Cardiac septum (tissue), 1 donor: ENCODE results near the gene BDH1. TPM values are rescaled to one million over a fixed set of nuclear protein-coding genes. Genes with fewer than 3 reads are reported as not detected.

Experiments
- DNase-seq: peaks from one replicate; pipeline ENCODE4 v3.0.0-alpha.2; 2020; ENCODE audit warnings: low spot score
- intact Hi-C: fragments of 100-400 bp; cut with DNase I; formaldehyde crosslinking; loops from one replicate; pipeline ENCODE4 v1.14.0; 2022
- total RNA-seq: library from RNA; stranded (reverse); fragmentation: NEBNext Ultra II Directional; extraction: Animal tissue kit (Norgen Biotek cat#: 25700); gene quantifications from one replicate; pipeline ENCODE4 v1.2.1, GENCODE V29; 2021
- donor health status: DM: no; HTN: no; CAD: no.

BDH1 gene
- total RNA-seq, 1 donor from 2014 or later = 61.4 TPM

DNA sequence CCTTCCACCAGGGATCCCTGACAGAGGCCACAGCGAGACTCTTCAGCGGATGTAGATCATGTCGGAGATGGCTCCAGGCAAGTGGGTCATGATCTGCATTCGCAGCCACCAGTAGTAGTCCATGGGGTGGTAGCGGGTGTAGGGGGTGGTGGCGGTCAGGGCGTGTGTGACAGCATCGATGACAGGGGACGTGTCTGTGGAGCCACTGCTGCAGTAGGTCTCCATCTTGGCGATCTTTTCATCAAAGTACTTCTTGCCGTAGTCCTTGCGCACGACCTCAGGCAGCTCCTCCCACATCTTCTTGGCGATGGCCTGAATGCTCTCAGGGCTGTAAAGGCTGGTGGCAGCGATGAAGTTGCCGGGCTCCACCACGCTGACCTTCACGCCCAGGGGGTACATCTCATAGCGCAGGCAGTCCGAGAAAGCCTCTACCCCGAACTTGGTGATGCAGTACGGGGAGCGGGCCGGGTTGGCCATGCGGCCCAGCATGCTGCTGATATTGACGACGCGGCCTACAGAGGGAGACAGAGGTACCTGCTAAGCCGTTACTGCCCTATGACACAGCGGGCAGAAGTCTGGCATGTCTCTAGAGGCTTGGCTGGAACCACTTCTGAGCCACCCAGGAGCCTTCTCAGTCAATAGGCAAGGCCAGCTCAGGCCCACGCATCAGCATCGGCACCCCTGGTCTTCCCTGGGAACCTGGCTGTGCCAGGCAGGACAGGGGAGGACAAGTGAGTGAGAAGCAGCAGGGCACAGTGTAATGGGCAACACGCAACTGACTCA lies 43.7 kb downstream of the BDH1 start:
- intact Hi-C loops = loop anchor here (2.0 to 5.0 kb wide), 2 partner anchors 255 to 290 kb away; no protein-coding TSS in a partner anchor
- no peak for DNase-seq

DNA sequence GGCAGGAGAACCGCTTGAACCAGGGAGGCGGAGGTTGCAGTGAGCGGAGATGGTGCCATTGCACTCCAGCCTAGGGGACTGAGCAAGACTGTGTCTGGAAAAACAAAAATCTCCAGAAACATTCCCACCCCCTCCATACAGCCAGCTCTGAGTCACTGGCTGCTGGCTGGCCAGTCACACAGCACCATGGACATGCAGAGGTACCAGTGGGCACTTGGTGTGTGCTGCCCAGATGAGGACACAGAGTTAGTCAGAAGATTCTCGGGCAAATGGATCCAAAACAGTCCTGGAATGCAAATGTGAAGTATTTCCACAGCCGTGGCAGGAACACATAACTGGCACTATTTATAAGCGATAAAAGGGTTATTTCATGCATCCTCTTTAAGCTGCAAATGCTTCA lies 44.6 kb downstream of the BDH1 start:
- intact Hi-C loops = loop anchor here (2.0 to 5.0 kb wide), 2 partner anchors 254 to 289 kb away; no protein-coding TSS in a partner anchor

DNA sequence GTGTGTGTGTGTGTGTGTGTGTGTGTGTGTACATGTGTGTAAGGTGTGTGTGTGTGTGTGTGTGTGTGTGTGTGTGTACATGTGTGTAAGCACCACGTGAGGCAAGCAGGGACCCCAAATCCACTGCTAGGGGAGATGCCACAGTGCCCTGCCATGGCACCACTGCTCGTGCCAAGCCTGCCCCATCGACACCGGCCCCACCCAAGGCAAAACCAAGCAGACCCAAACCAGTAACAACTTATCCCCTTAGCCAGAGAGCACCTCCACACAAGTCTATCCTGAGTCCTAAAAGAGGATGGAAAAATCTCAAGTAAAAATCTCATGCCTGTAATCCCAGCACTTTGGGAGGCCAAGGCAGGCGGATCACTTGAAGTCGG lies 45.1 kb downstream of the BDH1 start:
- intact Hi-C loops = loop anchor here (2.0 to 5.0 kb wide), 2 partner anchors 254 to 288 kb away; no protein-coding TSS in a partner anchor
- no peak for DNase-seq

More for the DNA sequence above, 44.6 kb downstream of the BDH1 start:
- DNase-seq = no peak

DNA sequence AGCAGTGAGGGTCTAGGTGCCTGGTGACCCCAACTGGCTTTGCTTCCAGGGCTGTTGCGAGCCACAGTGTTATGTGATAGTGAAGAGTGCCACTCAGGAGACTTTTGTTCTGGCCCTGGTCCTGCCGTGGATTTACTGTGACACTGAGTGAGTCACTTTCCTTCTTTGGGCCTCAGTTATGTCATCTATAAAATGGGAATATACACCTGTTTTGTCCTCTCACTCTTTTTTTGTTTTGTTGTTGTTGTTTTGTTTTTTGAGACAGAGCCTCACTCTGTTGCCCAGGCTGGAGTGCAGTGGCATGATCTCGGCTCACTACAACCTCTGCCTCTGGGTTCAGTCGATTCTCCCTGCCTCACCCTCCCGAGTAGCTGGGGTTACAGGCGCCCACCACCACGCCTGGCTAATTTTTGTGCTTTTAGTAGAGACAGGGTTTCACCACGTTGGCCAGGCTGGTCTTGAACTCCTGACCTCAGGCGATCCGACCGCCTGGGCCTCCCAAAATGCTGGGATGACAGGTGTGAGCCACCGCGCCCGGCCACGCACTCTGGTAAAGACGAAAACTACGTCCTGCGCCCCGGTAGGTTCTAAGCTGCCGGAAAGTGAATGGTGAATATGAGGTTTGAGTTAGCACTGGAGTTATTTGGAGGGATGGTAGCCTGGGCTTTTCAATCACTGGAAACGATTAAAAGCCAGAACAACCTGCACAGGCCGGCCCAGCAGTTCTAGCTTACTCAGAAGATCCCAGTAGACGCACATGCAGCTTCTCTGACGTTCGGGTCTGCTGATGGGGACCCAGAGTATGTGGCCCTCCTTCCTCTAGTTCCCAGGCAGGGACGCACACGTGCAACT lies 46.6 kb downstream of the BDH1 start:
- no peak for DNase-seq
- intact Hi-C loops = loop anchor here (5.0 kb wide), 1 partner anchor 507 kb away; no protein-coding TSS in a partner anchor

DNA sequence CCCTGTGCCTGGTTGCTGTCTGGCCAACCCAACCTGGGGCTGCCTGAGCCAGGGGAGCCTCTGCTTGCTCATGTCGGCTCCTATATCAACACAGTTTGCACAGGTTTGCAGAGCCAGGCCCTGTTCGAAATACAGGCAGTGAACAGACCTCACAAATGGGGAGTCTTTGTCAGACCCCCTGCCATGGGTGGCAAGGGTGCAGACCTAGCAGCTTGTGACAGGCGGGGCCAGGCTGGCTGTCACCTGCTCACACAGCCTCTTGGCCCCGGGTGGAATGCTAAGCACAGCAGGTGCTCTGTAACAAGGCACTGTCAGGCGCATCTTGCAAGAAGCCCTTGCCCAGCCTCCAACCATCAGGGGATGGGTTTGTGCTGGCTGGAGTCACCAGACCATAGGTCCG lies 47.3 kb downstream of the BDH1 start:
- no peak for DNase-seq
- intact Hi-C loops = loop anchor here (5.0 kb wide), 1 partner anchor 506 kb away; no protein-coding TSS in a partner anchor

DNA sequence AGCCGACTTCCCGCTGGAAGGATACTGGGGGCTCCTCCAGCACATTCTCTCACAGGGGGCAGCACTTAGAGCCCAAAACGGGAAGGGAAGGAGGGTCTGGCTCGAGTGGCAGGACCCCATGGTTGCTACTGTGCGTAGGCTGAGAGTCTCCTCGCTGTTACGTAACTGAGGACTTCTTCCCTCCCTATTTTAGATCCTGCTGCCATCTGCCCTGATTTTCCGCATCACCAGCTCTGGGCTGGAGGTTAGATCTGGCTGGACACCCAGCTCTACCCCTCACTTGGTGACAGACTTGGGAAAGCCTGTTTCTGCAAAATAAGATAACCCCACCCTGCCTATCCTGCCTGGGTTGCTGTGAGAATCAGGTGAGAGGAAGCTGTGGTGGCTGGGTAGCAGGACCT lies 47.7 kb downstream of the BDH1 start:
- intact Hi-C loops = loop anchor here (5.0 kb wide), 1 partner anchor 506 kb away; no protein-coding TSS in a partner anchor
- no peak for DNase-seq

DNA sequence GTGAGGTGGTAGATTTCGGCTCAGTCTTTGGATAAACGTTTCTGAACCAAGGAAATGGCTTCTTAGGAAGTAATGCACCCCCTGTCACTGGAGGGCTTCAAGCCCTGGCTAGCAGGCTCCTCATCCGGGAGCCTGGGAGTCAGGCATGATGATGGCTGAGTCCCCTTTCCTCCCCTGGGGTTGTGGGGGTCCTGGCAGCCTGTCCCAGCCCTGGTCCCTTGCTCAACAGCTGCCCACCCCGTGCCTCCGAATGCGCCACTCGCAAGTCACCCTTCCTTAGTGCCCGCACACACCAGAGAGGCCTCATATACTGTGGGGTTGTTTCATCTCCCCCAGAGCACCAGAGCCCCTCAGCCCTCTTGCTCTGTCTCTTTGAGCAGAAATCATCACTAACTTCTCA lies 48.2 kb downstream of the BDH1 start:
- no peak for DNase-seq
- intact Hi-C loops = loop anchor here (5.0 kb wide), 1 partner anchor 505 kb away; no protein-coding TSS in a partner anchor

DNA sequence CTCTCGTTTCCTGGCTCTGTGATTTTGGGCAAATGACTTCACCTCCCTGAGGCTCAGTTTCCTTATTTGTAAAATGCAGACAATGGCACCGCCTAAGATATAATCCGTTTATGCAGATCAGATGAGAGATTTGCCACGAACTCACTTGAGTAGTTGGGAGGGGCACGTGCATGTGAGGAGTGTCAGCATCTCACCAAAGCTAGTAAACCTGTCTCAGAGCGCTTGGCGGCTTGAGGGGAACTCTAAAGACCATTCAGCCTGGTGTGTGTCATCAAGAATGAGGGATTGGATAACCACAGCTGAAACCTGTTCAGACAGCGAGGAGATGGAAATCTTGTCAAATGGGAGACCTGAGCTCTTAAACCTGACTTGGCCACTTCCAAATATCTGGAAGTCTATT lies 48.7 kb downstream of the BDH1 start:
- DNase-seq = no peak
- intact Hi-C loops = loop anchor here (5.0 kb wide), 1 partner anchor 505 kb away; no protein-coding TSS in a partner anchor

DNA sequence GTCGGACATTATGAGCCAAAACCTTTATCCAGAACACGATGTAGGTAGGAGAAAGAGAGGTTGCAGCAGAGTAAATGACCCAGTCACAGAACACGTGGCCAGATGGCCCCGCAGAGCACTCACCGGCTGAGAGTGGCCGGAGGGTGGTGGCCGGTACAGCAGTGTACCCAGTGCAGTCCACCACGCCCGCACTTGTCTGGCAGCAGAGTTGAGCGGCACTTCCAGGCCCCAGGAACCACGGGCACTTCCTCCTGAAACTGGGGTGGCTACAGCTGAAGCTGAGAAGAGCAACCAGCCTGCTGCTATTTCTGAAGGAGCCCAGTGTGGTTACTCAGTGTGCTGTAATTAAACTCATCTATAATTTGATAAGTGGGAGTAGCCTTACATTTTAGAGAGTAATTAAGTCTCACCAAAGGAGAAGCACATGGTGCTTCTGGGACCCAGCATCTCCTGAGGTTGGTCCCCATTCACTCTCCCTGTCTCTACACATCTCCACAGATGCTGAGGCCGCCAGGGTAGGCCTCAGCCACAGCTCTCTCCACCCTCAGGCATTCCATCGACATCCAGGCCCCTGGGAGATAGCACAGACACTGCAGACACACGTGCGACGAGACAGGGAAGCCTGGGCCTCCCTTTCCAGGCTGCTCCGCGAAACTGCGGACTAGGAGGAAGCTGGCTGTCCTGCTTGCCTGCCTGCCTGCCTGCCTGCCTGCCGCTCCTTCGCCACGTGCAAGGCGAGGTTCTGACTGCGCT lies 49.8 kb downstream of the BDH1 start:
- intact Hi-C loops = loop anchor here (5.0 kb wide), 1 partner anchor 504 kb away; no protein-coding TSS in a partner anchor

DNA sequence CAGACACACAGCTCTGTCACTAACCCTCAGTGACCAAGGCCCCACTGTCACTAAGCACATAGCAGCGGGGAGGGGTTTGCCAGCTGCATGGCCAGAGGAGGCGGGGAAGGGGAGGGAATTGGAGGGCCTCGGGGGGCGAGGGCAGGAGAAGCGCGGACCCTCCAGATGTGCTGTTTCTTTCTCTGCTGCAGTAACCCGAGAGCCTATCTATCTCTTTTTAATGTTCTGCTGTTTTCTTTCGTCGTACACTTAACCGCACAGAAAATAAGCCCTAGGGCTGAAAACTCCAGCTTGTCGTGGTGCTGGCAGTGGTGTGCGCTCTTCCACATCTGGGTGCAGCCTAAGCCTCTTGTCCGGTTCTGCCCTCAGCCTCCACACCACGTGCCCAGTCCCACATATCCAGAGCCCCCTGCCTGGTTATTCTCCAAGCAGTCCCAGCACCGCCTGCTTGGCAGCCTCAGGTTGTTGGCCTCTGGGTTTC lies 51.1 kb downstream of the BDH1 start:
- intact Hi-C loops = loop anchor here (5.0 kb wide), 1 partner anchor 502 kb away; no protein-coding TSS in a partner anchor
- DNase-seq = no peak

More for the DNA sequence above, 49.8 kb downstream of the BDH1 start:
- DNase-seq = no peak

DNA sequence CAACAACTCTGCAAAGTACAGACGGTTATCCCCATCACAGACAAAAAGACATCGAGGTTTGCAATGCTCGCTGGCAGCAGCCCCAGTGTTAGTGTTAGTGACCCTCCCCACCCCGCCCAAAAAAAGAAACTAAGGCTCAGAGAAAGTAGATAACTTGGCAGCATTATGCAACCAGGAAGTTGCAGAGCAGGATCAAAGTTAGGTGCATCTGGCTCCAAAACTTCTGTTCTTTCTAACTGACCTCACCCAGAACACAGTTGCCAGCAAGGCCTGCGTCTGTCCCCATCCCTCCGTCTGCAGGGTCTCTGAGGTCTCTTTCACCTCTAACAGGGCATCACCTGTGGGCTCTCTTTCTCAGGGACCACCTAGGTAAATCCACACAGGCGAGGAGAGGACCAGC lies 51.5 kb downstream of the BDH1 start:
- intact Hi-C loops = no loop called here
- DNase-seq = no peak

DNA sequence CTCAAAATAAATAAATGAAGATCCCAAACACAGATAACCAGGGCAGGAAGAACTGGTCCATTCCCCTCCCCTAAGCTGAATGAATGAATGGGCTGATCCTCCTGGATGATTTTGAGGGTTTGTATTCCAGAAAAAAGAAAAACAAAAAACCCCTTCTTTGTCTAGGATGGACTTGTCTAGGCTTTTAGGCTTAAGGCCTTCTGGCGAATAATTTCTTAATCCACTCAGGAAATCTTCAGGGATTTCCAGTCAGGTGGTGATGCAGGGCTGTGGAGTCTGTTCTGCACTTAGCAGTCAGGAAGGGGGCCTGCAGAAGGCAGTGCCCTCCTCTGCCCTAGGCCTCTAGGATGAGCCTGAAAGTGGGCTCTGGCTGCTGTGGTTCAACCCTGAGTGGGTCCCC lies 52.1 kb downstream of the BDH1 start:
- no peak for DNase-seq
- intact Hi-C loops = no loop called here

DNA sequence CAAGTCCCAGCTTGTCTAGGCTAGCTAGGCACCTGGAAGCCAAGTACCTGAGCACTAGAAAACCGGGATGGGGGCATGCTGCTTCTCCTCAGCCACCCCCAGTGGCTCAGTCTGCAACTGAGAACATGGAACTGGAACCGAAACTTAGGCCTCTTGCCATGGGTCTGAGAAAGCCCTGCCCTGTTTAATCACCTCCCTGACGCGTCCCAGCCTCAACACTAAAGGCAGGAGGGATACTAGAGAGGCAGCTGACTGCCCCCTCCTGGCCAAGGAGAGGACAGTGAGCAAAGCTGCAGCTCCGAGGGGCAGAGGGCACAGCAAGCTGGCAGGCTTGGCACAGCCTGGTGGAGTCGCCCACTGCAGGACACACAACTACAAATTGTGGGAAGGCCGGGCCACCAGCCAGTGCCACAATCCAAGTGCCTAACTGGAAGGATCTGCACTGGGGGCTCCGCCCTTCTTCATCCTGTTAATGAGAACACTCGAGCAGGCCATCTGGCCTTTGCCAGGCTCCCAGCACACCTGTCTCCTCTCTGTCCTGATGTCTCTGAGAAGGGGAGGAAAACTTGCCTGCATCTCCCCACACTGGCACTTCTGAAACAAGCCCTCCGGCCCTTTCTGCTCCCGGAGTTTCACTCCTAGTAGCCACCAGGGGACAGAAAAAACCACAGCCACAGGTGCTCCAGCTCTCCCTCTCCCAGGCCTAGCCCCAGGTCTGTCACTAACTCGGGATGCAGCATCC lies 53.7 kb downstream of the BDH1 start:
- no peak for DNase-seq
- intact Hi-C loops = no loop called here

DNA sequence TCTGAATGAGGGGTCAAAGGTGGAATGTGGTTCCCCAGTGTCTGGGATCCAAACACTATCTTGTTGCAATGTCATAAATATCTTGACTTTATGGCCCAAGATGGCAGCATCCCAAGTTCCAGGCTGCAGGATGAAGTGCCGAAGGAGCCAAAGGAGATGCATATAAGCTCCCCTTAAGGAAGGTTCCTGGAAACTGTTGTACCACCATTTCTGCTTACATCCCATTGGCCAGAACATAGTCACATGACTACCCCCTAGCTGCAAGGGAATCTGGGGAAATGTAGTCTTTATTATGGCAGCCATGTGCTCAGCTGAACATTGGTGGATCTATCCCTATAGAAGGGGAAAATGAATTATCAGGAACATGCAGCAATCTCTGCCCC lies 54.3 kb downstream of the BDH1 start:
- DNase-seq = no peak
- intact Hi-C loops = no loop called here

DNA sequence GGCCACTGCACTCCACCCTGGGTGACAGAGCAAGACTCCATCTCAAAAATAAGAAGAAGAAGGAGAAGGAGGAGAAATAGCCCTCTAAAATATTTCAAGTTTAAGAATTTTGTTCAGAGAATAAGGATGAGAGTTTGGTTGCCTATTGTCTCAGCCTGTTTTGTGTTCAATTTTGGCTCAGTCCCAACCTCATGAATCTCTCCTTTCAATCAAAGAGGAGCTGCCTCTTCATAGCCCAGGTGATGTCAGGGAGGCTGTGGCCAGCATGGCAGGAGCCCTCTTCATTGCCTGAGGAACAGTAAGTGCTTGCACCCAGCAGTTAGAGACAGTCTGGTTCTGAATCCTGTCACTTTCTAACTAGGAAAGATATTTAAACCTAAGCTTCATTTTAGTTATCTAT lies 55.0 kb downstream of the BDH1 start:
- intact Hi-C loops = no loop called here
- DNase-seq = no peak

DNA sequence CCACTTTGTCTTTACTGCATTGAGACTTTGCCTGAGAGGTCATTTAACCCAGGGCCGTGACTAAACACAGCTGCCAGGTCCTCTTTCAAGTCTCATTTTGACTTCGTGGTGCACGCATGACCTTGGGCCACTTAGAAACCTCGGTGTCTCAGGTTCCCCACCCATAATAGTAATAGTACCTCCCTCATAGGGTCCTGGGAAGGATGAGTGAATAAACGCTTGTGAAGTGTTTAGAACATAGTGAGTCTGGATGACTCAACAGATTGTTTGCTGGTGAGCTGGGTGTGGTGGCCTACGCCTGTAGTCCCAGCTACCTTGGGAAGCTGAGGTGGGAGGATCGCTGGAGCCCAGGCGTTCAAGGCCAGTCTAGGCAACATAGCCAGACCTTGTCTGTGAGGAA lies 56.3 kb downstream of the BDH1 start:
- DNase-seq = no peak
- intact Hi-C loops = no loop called here

DNA sequence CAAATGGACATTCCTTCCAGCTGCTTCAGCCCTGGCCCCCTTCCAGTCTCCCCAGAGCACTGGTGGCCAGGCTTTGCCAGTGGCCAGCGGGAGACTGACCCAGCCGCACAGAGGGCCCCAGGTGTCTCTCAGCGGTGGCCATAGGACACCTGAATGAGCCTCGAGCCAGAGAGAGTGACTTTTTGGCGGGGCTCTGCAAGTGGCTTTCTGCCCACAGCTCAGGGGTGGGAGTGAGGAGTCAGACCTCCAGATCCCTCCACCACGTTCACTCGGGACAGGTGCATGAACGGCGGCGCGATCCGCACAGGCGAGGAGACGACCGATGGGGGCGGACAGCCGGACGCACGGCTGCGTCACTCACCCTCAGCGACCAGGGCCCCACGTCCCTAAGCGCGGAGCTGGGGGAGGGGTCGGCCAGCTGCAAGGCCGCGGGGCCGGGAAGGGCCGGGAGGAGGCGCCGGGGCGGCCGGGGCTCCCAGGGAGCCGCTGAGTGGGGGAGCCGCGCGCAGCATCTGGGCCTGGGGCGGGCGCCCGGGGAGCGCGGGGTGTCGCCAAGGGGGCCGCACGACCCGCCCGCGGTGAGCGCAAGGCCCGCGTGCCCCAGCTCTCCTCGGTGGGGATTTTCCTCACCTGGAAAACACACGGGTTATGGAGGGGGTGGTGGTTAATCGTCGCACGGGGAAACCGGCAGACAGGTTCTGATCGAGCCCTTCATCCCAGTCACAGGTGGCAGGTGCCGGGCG lies 57.1 kb downstream of the BDH1 start:
- intact Hi-C loops = no loop called here
- no peak for DNase-seq

DNA sequence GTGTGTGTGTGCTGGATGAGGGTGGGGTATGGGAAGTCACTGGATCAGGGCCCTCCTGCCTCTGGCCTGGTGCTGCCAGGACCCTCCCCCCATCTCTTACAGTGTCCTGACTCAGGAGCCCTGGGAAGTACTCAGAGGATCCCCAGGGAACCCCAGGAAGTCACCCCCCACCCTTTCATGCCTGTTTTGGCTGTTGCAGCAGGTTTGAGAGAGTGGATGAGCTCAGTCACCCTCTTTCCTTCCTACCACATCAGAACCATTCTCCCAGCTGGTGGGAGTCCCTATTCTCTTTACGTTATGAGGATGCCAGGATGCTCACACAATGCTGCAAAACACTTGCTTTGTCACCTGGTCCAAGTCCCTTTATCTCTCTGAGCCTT lies 59.0 kb downstream of the BDH1 start:
- DNase-seq = no peak
- intact Hi-C loops = no loop called here
